ENCODE measurements around the gene RAB12. TPM values are rescaled to one million over a fixed set of nuclear protein-coding genes. Genes with fewer than 3 reads are reported as not detected.

RAB12 gene
- total RNA-seq, 4 donors from 2014 or later = 36.3 to 60.9 (median 49.8) TPM

DNA sequence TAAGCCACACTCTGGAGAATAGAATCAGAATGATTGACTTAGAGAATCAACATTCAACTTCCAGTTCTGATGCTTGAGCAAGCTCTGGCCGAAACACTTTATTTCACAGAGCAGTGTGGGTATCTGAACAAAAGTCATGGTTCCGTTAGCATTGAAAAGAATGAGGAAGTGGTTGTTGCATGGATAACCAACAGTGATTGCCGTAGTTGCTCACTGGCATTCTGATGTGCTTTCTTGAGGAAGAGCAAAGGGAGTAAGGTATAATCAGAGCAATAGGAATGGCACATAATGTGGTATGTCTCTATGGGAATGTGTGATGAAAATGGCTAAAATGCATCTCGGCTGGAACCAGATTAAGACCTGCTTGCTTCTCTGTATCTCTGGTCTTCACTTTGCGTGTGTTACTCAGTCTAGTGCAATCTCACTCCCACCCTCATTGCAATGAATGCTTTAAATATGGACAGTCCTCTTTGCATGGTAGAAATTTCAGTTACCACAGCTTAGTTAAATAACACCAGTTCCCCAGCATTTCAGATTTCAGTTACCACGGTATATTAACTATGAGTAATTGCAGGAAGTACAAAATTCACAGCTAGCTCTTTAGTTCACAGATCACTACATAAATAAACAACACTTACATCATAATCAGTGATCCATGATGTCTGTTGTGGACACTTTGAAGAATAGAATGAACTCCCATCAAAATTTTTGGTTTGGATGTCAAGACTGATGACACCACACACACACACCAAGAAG, 7.8 kb upstream of the RAB12 start:
- intact Hi-C loops (cut with DNase I) = no loop called here
- peaks cover 0 to 5% of the 10 kb centered on the region in 2 donors for H3K4me1 ChIP-seq
- no peaks in the 10 kb centered on the region for H3K36me3 ChIP-seq
- no peak overlapping the region for H3K27ac ChIP-seq
- H3K4me3 ChIP-seq (replicated peaks in 1 of 3) = no peak overlapping the region
- H3K27me3 ChIP-seq = no peaks in the 10 kb centered on the region
- H3K9me3 ChIP-seq = no peaks in the 10 kb centered on the region
- 64 to 70% methylated on average over 6 of the region's 6 CpGs for WGBS, 2 donors
- no peak for DNase-seq
- TF ChIP-seq POLR2A (IDR thresholded peaks at IDR 0.05) (no peak), CTCF (IDR thresholded peaks at IDR 0.05) (no peak)

GRCh38 chr18:8602040-8602439, 7.2 kb upstream of the RAB12 start:
- intact Hi-C loops (cut with DNase I) = no loop called here
- Histone ChIP-seq H3K4me1 (peaks cover 0 to 5% of the 10 kb centered on the region in 2 donors), H3K4me3 (replicated peaks in 1 of 3) (no peak overlapping the region), H3K27me3 (no peaks in the 10 kb centered on the region), H3K9me3 (no peaks in the 10 kb centered on the region), H3K27ac (no peak overlapping the region), H3K36me3 (no peaks in the 10 kb centered on the region)
- TF ChIP-seq POLR2A (IDR thresholded peaks at IDR 0.05) = no peak
- 85 to 89% methylated on average over 4 of the region's 4 CpGs for WGBS, 2 donors
- DNase-seq = no peak

- TF ChIP-seq CTCF (IDR thresholded peaks at IDR 0.05) = no peak
- no peak for TF ChIP-seq POLR2A (IDR thresholded peaks at IDR 0.05)
- no peaks in the 10 kb centered on the region for H3K9me3 ChIP-seq
- peaks cover 0 to 5% of the 10 kb centered on the region in 2 donors for H3K4me1 ChIP-seq
- H3K4me3 ChIP-seq (replicated peaks in 1 of 3) = no peak overlapping the region
- WGBS, 2 donors = 83 to 97% methylated on average over 2 of the region's 2 CpGs
- H3K27ac ChIP-seq = no peak overlapping the region
- no peaks in the 10 kb centered on the region for H3K36me3 ChIP-seq
- no peak for DNase-seq
- H3K27me3 ChIP-seq = no peaks in the 10 kb centered on the region
- intact Hi-C loops (cut with DNase I) = no loop called here
Observed at GRCh38 chr18:8602557-8602956, 6.7 kb upstream of the RAB12 start.

DNA sequence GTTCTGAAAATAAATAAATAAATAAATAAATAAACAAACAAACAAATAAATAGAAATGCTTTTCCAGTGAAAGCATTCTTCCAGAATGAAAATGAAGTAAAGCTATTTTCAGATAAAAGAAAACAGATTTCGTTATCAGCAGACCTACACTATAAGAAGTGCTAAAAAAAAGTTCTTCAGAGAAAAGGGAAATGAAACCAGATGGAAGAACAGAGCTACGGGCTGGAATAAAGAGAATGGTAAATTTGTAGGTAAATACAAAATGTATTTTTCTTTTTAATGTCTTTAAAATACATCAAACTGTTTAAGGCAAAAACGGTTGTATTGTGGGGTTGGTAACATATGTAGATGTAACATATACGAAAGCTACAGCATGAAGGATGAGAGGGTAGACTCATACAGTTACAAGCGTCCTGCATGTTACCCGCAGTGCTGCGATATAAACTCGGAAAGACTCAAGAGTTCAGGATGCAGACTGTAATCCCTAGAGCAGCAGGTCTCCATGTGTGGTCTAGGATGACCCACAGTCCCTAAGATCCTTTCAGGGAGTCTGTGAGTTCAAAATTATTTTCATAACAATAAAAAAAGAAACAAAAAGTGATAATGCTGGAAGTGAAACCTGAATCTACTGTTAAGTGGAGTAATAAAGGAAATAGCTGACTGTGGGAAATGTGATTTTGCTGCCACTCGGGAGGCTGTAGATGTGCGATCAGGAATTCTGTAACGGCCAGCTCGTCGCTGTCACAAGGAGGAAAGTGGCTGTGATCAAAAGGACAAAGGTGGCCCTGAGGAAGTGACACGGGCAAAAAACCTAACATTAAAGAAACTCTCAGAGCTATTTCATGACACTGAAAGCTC, 5.3 kb upstream of the RAB12 start:
- Histone ChIP-seq H3K27ac (no peak overlapping the region), H3K9me3 (no peaks in the 10 kb centered on the region), H3K36me3 (no peaks in the 10 kb centered on the region), H3K4me3 (replicated peaks in 1 of 3) (no peak overlapping the region), H3K27me3 (no peaks in the 10 kb centered on the region), H3K4me1 (peaks cover 0 to 11% of the 10 kb centered on the region in 2 donors)
- intact Hi-C loops (cut with DNase I) = no loop called here
- no peak for TF ChIP-seq CTCF (IDR thresholded peaks at IDR 0.05)
- TF ChIP-seq POLR2A (IDR thresholded peaks at IDR 0.05) = no peak
- no peak for DNase-seq
- WGBS, 2 donors = 68 to 74% methylated on average over 14 of the region's 14 CpGs

DNA sequence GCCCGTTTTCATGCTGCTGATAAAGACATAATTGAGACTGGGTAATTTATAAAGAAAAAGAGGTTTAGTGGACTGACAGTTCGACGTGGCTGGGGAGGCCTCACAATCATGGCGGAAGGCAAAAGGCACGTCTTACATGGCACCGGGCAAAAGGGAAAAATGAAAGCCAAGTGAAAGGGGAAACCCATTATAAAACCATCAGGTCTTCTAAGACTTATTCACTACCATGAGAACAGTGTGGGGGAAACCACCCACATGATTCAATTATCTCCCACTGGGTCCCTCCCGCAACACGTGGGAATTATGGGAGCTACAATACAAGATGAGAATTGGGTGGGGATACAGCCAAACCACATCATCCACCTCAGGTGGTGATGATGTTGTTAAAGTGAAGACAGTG, 3.3 kb upstream of the RAB12 start:
- intact Hi-C loops (cut with DNase I) = no loop called here
- no peaks in the 10 kb centered on the region for H3K9me3 ChIP-seq
- H3K27ac ChIP-seq = no peak overlapping the region
- WGBS, 2 donors = 88 to 91% methylated on average over 8 of the region's 8 CpGs
- no peak for DNase-seq
- H3K4me3 ChIP-seq (replicated peaks in 1 of 3) = no peak overlapping the region
- H3K36me3 ChIP-seq = no peaks in the 10 kb centered on the region
- TF ChIP-seq CTCF (IDR thresholded peaks at IDR 0.05) (no peak), POLR2A (IDR thresholded peaks at IDR 0.05) (no peak)
- peaks cover 7 to 14% of the 10 kb centered on the region in 2 donors for H3K4me1 ChIP-seq
- H3K27me3 ChIP-seq = no peaks in the 10 kb centered on the region
